ENCODE results near the gene LRRC4B.

GRCh38 chr19:50501186-50501567 lies 67.1 kb downstream of the LRRC4B start:
- TF ChIP-seq POLR2A (IDR thresholded peaks at IDR 0.05) = no peak
- no peak for TF ChIP-seq CTCF (IDR thresholded peaks at IDR 0.05)
- no peak for TF ChIP-seq POLR2AphosphoS5 (IDR thresholded peaks at IDR 0.05)
- no peak for TF ChIP-seq EP300 (IDR thresholded peaks at IDR 0.05)
